HEK293T (cell line): ENCODE data around the gene CELF4.

Experiments
- CTCF ChIA-PET: fragments of 350-600 bp; formaldehyde crosslinking; extraction: SDS; loops from one replicate; lab custom pipeline; 2021; ENCODE audit warnings: antibody characterized with exemption, inconsistent platforms; lab: Yijun Ruan, JAX
- POLR2A ChIA-PET: fragments of 350-600 bp; formaldehyde crosslinking; extraction: SDS; loops from one replicate; lab custom pipeline; 2020; ENCODE audit warnings: antibody characterized with exemption, inconsistent platforms; lab: Yijun Ruan, JAX
- DNase-seq: peaks from one replicate; pipeline ENCODE4 v3.0.0; 2012; ENCODE audit warnings: mixed read lengths; ENCODE audit errors: extremely low spot score
- ARNT ChIP-seq: fragments of 450-650 bp; IDR thresholded peaks from 2 replicates; pipeline ENCODE4 v1.6.1; 2017; ENCODE audit warnings: mild to moderate bottlenecking
- BHLHE40 ChIP-seq: fragments of 450-650 bp; IDR thresholded peaks from 2 replicates; pipeline ENCODE4 v1.6.1; 2016; ENCODE audit warnings: mild to moderate bottlenecking, moderate library complexity, borderline replicate concordance
- CTBP1 ChIP-seq: fragments of 450-650 bp; IDR thresholded peaks from 2 replicates; pipeline ENCODE4 v1.6.1; 2016; ENCODE audit warnings: borderline replicate concordance
- ELF4 ChIP-seq: fragments of 450-650 bp; IDR thresholded peaks from 2 replicates; pipeline ENCODE4 v1.6.1; 2017; ENCODE audit warnings: antibody characterized with exemption
- FOXA1 ChIP-seq: fragments of 450-650 bp; IDR thresholded peaks from 2 replicates; pipeline ENCODE4 v1.6.1; 2016; ENCODE audit warnings: mild to moderate bottlenecking
- FOXK2 ChIP-seq: fragments of 450-650 bp; IDR thresholded peaks from 2 replicates; pipeline ENCODE4 v1.6.1; 2016; ENCODE audit warnings: mild to moderate bottlenecking
- FOXM1 ChIP-seq: fragments of 450-650 bp; IDR thresholded peaks from 2 replicates; pipeline ENCODE4 v1.6.1; 2017; ENCODE audit warnings: mild to moderate bottlenecking, borderline replicate concordance
- HDGF ChIP-seq: fragments of 450-650 bp; IDR thresholded peaks from 2 replicates; pipeline ENCODE4 v1.6.1; 2017; ENCODE audit warnings: antibody characterized with exemption, borderline replicate concordance
- L3MBTL2 ChIP-seq: fragments of 450-650 bp; conservative IDR thresholded peaks from 2 replicates; pipeline ENCODE4 v1.6.1; 2016; ENCODE audit warnings: mild to moderate bottlenecking
- LEF1 ChIP-seq: fragments of 450-650 bp; IDR thresholded peaks from 2 replicates; pipeline ENCODE4 v1.6.1; 2017; ENCODE audit warnings: mild to moderate bottlenecking, borderline replicate concordance
- NFRKB ChIP-seq: fragments of 450-650 bp; IDR thresholded peaks from 2 replicates; pipeline ENCODE4 v1.6.1; 2016; ENCODE audit warnings: mild to moderate bottlenecking, moderate library complexity
- PKNOX1 ChIP-seq: fragments of 450-650 bp; IDR thresholded peaks from 2 replicates; pipeline ENCODE4 v1.6.1; 2016
- SP1 ChIP-seq: fragments of 450-650 bp; IDR thresholded peaks from 2 replicates; pipeline ENCODE4 v1.6.1; 2017
- SUZ12 ChIP-seq: fragments of 450-650 bp; IDR thresholded peaks from 2 replicates; pipeline ENCODE4 v1.6.1; 2016; ENCODE audit warnings: mild to moderate bottlenecking
- TARDBP ChIP-seq: fragments of 450-650 bp; IDR thresholded peaks from 2 replicates; pipeline ENCODE4 v1.6.1; 2016
- ZNF384 ChIP-seq: fragments of 450-650 bp; IDR thresholded peaks from 2 replicates; pipeline ENCODE4 v1.6.1; 2016

CELF4 gene

GRCh38 chr18:37260367-37261093 is 305.1 kb downstream of the CELF4 start:
- no peak for TF ChIP-seq FOXA1
- TF ChIP-seq PKNOX1, result no peak
- TF ChIP-seq HDGF, result no peak
- TF ChIP-seq NFRKB, result no peak
- TF ChIP-seq ARNT, result no peak
- TF ChIP-seq FOXK2, result no peak
- no peak for TF ChIP-seq L3MBTL2
- TF ChIP-seq ELF4, result no peak
- no peak for TF ChIP-seq SUZ12
- TF ChIP-seq TARDBP, result no peak
- TF ChIP-seq BHLHE40, result no peak
- TF ChIP-seq ZNF384, result no peak
- no peak for TF ChIP-seq LEF1
- POLR2A ChIA-PET, result no interaction called here
- no peak for DNase-seq
- CTCF ChIA-PET, result interaction anchor here (1.2 kb wide), 1 partner anchor 34 kb away, joined by 3 read pairs; no protein-coding TSS in a partner anchor

GRCh38 chr18:37259711-37260110 is 305.9 kb downstream of the CELF4 start:
- TF ChIP-seq PKNOX1 (no peak), ARNT (no peak), LEF1 (no peak), BHLHE40 (no peak), CTBP1 (no peak)
- no peak for DNase-seq
- ChIA-PET CTCF (interaction anchor here (1.2 kb wide), 1 partner anchor 35 kb away, joined by 3 read pairs; no protein-coding TSS in a partner anchor), POLR2A (no interaction called here)

- CTCF ChIA-PET, result no interaction called here
- POLR2A ChIA-PET, result no interaction called here
- no peak for DNase-seq
- no peak for TF ChIP-seq BHLHE40
- TF ChIP-seq CTBP1, result no peak
- TF ChIP-seq SP1, result no peak
- TF ChIP-seq L3MBTL2, result no peak
- no peak for TF ChIP-seq HDGF
- no peak for TF ChIP-seq ZNF384
- no peak for TF ChIP-seq FOXK2
- TF ChIP-seq SUZ12, result no peak
- no peak for TF ChIP-seq ARNT
- TF ChIP-seq FOXA1, result no peak
- TF ChIP-seq PKNOX1, result no peak
- TF ChIP-seq LEF1, result no peak
- TF ChIP-seq NFRKB, result no peak
- TF ChIP-seq TARDBP, result no peak
These were observed 306.8 kb downstream of the CELF4 start for GRCh38 chr18:37258819-37259218.

GRCh38 chr18:37258131-37258530 is 307.5 kb downstream of the CELF4 start:
- CTCF ChIA-PET, result interaction anchor here (1.6 kb wide), 1 partner anchor 8 kb away, joined by 4 read pairs; no protein-coding TSS in a partner anchor
- POLR2A ChIA-PET, result no interaction called here
- no peak for DNase-seq
- TF ChIP-seq SUZ12, result no peak
- TF ChIP-seq LEF1, result no peak
- no peak for TF ChIP-seq SP1
- TF ChIP-seq ZNF384, result no peak
- no peak for TF ChIP-seq PKNOX1
- no peak for TF ChIP-seq L3MBTL2

GRCh38 chr18:37254973-37255372 is 310.6 kb downstream of the CELF4 start:
- ChIA-PET POLR2A (interaction anchor here (1.0 kb wide), 1 partner anchor 219 kb away, joined by 3 read pairs; no protein-coding TSS in a partner anchor), CTCF (no interaction called here)
- TF ChIP-seq HDGF, result no peak
- no peak for TF ChIP-seq L3MBTL2
- no peak for TF ChIP-seq FOXK2
- no peak for TF ChIP-seq ZNF384
- TF ChIP-seq ARNT, result no peak
- TF ChIP-seq SUZ12, result no peak
- TF ChIP-seq SP1, result no peak
- no peak for TF ChIP-seq FOXM1
- no peak for TF ChIP-seq FOXA1
- no peak for TF ChIP-seq NFRKB
- no peak for TF ChIP-seq PKNOX1
- TF ChIP-seq ELF4, result no peak
- TF ChIP-seq LEF1, result no peak
- no peak for TF ChIP-seq BHLHE40
- TF ChIP-seq CTBP1, result no peak
- no peak for TF ChIP-seq TARDBP
- DNase-seq, result no peak
